ENCODE data around the gene NUP188.
A peak's percentile ranks its signal among the peaks of the same experiment; 100 is the strongest.
"Not testable (repeated sequence)": the region's sequence is repeated elsewhere in the genome, so short reads cannot be mapped to it uniquely, and the experiment has no call there.

Gene NUP188

DNA sequence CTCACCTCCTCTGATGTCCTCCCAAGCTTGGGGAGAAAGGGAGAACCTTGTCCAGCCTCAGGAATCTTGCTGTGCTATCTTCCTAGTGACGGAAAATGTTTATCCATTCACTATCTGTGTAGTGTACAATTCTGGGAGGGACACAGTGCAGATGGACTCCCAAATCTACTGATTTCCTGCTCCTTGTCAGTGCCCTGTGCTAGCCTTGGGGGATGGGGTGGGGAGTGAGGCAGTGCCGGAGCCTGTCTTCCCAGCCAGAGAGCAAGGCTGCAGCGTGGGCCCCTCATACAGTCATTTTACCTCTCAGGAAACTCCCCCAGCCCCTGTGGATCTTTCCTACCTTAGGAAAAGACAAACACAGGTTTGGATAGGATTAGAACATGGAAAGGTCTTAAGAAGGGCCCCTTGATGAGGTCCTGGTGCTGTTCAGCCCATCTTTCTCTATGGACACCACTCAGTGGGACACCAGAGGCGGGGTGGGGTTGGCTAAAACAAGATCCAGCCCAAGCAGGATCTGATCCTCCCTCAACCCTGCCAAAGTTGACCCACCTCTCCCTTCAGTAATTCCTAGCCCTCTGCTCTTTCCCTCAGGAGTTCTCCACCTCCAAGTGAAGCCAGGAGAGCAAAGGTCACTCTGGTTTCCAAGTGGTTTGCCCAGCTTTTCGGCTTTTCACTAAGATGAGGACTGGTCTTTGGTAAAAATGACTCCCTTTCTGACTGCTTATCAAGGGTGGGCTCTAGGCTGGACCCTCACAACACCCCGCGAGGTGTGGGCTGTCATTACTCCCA is 3.5 kb upstream of the NUP188 start:
- DNase-seq, result no peak

DNA sequence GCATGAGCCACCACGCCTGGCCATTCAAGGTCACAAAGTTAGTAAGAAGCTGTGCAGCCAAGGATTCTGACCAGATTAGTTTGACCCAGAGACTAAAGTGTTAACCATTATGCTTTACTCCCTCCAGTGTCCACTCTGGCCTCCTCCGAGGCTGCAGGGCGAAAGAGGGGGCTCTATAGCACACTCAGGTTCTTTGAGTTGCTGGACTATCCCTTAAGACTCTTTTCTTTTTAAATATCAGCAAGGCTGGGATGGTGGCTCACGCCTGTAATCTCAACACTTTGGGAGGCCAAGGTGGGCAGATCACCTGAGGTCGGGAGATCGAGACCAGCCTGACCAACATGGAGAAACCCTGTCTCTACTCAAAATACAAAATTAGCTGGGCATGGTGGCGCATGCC is 2.5 kb upstream of the NUP188 start:
- DNase-seq, result not testable (repeated sequence)

DNA sequence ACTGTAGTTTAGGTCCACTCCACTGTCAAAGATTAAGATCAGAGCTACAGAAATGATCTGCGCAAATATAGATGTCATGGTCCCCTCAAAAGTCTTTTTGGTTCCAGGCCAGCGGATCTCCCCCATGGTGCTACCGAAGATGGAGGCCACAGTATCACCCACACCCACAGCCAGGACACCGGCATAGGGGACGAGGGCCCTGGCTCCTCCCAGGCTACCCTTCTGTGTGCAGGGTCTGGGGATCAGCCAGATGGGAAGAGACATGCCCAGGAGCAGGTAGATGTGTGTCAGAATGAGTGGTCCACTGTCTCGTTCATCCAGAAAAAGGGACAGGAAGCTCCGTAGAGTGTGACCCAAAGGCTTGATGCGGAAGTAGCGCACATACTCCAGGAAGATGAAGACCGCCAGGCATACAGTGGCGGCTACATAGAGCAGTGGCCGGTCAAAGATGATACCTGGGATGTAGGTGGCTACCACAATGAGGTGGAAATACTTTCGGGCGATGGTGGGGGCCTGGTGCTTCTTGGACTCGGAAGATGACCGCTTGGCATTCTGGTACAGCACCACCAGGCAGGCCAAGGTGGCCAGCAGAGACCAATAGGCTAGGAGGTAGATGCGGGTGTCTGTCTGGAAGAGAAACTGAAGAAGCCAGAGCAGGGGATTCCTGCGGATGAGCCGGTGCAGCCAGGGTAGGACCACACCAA is 1.5 kb upstream of the NUP188 start:
- DNase-seq, result no peak

DNA sequence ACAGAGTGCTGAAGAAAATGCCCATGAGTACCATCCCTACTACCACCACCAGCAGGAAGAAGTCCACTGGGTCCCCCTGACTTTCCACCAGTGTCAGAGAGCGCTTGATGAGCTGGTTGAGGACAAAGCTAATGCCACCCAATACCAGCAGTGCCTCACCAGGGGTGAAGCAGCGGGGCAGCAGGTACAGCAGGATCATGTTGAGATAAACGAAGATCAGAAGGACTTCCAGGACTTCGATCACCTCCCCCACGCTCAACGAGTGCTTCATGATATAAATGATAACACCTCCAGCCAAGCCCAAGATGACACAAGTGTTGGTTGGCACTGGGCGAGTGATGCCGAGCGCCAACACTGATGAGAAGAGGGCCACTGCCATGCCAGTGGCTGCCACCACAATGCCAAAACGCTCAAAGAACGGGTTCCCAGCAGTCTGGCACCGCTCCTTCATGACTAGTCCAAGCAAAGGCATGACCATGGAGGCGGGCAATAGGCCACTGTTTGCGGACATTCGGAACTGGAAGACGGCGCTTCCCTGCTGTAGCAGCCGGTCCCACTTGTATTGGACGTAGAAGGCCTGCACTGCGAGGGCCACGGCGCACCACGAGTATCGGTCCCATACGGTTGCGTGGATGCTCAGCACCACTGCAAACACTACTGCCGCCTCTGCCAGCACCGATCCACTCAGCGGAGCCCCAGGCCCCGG is 775 bp upstream of the NUP188 start:
- no peak for DNase-seq

DNA sequence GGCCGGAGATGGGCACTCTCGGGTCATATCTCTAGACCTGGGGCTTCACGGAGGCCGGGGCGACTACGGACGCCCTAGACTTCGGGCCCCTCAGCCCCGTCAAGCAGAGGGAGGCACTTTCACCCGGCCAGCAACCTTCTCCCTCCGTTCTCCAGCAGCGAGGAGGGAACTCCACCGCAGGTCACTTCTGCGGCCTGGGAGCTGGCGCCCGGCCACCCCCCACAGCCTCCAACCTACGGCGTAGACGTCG is 297 bp upstream of the NUP188 start:
- no peak for DNase-seq

DNA sequence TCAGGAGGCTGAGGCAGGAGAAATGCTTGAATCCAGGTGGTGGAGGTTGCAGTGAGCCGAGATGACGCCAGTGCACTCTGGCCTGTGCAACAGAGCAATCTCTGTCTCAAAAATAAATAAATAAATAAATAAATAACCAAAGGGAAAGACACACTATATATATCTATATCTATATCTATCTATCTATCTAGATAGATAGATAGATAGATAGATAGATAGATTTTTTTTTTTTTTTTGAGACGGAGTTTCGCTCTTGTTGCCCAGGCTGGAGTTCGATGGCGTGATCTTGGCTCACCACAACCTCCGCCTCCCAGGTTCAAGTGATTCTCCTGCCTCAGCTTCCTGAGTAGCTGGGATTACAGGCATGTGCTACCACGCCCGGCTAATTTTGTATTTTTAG is 13.9 kb downstream of the NUP188 start:
- not testable (repeated sequence) for DNase-seq

DNA sequence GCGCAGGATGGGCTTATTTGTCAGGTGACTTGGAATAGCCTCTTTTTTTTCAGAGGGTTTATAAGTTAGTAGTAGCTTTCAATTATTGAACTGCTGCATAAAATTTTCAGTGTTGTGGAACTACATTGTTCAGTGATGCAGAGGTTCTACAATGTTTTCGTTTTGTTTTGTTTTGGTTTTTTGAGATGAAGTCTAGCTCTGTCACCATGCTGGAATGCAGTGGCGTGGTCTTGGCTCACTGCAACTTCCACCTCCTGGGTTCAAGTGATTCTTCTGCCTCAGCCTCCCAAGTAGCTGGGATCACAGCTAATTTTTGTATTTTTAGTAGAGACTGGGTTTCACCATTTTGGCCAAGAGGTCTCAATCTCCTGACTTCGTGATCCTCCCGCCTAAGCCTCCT is 22.0 kb downstream of the NUP188 start:
- no peak for DNase-seq

DNA sequence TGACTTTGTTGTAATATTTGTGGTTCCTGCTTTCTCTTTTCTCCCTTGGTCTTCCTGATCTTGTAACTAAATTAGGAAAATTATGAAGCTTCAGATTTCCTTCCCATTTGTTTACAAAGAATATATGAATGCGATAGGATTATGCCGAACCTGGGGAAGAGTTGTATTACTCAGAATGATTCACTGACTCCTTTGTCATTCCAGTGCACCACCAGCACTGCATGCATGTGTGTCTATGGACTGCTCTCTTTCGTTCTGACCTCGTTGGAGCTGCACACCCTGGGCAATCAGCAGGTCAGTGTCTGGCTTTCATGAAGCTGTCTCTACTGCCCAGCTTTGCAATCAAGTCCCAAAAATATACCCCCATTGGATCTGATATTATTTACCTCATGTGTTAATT is 25.5 kb downstream of the NUP188 start:
- DNase-seq, result no peak

DNA sequence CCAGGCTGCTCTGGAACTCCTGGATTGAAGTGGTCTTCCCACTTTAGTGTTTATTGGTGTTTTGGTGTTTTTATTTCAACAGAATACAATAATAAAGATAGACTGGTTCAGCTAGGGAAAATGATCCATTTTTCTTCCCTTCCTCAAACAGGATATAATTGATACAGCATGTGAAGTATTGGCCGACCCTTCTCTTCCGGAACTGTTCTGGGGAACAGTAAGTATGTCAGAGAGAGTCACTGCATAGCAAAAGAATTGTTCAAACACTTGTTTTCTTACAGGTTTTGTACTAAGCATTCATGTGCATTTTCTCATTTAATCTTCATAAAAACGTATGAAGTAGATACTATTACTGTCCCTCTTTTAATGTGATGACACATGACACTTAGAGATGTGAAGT is 31.6 kb downstream of the NUP188 start:
- no peak for DNase-seq

DNA sequence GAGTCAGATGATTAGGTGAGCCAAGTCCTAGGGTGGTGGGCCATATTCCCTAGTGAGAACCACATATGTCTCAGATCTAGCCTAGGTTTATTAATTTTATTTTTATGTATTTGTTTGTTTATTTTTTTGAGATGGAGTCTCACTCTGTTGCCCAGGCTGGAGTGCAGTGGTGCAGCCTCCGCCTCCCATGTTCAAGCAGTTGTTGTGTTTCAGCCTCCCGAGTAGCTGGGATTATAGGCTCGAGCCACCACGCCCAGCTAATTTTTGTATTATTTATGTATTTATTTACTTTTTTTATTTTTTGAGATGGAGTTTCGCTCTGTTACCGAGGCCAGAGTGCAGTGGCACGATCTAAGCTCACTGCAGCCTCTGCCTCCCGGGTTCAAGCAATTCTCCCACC is 36.0 kb downstream of the NUP188 start:
- DNase-seq, result no peak

DNA sequence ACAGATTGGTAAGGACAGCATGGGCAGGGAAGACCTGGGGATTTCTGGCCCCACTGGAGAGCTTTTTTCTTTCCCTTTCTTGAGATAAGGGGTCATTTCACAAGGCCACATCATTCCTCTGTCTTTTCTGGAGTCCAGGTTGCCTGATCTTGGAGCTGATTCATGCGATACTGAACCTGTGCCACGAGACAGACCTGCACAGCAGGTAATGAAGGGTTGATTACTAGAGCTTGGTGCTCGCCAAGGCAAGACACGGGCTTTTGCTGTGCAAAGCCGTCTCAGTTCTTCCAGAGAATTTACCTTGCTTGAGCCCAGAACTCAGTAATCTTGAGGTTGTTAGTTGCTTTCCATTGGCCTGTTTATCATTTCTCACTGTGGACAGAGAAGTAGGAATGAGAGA is 39.2 kb downstream of the NUP188 start:
- no peak for DNase-seq

DNA sequence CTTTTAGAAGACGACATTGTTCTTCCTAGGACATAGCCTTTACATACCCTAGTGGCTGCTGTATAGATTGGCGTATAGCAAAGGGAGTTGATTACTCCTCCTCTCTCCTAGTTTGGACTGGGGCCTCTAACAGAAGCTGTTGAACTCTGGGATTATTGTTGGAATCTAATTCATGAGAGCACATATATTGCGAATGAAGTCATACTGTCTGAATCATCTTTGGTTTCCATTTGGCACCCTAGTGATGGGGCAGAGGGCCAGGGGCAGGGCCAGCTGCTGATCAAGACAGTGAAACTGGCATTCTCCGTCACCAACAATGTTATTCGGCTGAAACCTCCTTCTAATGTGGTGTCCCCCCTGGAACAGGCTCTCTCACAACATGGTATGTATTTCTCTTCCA is 40.3 kb downstream of the NUP188 start:
- no peak for DNase-seq

DNA sequence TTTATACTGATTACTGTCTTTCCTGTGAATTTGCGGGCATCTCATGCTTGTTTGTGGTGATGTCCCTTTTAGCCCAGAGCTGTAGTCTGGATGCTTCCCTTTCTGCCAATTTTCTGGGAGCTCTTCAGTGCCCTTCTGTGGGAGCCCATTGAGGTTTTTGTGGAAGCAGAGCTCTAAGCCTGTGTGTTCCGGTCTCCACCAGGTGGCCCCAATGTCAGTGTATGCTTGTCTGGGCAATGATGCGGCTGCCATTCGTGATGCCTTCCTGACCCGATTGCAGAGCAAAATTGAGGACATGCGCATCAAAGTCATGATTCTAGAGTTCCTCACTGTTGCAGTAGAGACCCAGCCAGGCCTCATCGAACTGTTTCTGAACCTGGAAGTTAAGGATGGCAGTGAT is 45.5 kb downstream of the NUP188 start:
- DNase-seq, result no peak

DNA sequence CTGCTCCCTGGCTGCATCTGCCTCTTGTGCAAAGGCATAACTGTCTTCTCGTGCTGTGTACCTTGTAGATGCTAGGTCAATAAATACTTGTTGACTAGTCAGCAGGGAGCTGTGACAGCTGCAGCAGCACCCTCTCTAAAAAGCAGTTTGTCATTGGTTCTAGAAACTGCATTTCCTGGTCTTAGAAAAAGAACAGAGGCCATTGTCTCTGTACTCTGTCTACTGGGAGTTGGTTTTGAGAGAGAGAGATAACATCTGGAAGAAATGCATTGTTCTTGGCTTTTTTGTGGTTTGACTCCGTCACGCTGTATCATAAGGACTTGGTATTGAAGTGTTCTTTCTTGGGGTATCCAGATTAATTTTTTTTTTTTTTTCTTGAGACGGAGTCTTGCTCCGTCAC is 48.3 kb downstream of the NUP188 start:
- no peak for DNase-seq

DNA sequence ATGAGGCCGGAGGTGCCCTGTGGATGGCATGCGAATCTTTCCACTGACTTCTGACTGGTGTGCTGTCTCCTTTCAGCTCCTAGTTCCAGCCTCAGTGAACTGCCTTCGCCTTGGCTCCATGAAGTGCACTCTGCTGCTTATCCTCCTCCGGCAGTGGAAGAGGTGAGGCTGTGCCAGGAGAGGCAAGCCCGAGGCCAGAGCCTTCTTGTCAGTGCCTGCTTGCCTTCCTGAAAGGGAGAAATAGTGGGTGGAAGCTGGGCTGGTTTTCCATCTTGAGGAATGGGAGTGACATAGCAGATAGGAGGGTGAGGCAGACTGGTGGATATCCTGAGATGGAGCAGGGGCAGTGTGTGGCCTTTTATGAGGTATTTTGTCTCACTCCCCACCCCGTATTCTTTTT is 51.0 kb downstream of the NUP188 start:
- no peak for DNase-seq

DNA sequence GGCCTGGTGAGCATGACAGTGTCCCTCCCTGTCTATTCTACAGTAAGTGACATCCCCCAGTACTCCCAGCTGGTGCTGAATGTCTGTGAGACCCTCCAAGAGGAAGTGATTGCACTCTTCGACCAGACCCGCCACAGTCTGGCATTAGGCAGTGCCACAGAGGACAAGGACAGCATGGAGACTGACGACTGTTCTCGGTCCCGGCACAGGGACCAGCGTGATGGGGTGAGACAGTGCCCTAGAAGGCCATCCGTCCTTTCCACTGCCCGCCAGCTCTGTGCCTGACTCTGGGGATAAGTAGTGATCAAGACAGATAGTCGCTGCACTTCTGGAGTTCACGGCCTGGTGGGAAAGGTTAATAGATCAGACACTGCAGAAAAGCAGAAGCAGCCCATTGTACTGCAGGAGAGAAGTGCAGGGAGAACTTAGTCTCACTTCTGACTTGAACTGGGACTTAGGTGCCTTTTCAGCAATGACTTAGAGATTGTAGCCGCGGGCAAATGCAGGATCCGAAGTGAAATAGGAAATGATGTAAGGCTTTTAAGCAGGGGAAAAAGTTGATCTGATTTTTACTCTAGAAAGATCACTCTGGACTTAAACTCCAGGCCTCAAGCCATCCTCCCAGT is 52.2 kb downstream of the NUP188 start:
- DNase-seq, result no peak

DNA sequence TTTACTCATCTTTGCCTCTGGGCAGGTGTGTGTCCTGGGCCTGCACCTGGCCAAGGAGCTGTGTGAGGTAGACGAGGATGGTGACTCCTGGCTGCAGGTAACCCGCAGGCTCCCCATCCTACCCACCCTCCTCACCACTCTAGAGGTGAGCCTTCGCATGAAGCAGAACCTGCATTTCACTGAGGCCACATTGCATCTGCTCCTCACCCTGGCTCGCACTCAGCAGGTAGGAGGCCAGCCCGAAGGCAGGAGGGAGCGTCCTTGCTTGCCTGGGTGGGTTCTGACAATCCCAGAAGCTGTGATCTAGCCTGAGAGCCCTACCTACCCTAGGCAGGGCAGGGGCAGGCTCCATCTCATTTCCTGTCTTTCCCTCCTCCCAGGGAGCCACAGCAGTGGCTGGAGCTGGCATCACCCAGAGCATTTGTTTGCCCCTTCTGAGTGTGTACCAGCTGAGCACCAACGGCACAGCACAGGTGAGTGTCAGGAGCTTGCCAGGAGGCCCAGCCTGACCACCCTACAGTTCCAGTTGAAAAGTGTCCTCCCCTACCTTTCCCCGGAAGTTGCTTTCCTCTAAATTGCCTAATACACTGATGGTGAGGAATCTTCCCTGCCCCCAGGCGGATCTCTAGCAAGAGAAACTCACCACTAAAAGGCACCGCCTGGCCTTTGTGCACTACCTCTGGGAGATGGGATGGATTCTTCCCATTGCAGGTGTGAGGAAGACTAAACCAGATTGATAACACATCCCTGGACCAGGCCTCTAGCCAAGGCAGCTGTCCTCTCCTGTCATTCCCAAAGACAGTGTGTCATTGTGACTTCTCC is 54.2 kb downstream of the NUP188 start:
- no peak for DNase-seq

DNA sequence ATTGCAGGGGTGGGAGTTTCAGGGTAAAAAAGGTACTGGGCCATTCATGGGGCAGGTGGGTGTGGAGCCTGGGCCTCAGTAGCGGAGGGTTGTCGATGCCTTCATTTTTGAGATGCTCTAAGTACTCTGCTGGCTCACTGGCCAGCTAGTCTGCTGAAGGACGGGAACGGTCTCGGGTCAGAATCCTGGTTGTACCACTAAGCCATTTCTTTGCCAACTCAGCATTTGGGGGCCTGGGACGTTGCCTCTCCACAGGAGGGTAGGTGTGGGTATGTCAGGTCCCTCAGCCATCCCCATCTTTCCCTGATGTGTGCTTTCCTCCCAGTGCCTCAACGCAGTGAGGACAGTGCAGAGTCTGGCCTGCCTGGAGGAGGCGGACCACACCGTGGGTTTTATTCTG is 55.5 kb downstream of the NUP188 start:
- DNase-seq, result no peak

DNA sequence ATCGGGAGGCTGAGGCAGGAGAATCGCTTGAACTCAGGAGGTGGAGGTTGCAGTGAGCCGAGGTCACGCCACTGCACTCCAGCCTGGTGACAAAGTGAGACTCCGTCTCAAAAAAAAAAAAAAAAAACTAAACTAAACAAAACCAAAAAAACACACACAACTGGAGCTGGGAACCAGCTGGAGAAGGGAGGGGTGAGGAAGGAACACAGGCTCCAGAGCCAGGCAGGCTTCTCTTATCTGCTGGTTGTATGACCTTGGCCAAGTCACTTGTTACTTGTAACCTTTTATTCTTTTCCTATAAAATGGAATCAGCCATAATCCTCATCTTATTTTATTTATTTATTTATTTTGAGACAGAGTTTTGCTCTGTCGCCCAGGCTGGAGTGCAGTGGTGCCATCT is 56.7 kb downstream of the NUP188 start:
- not testable (repeated sequence) for DNase-seq

DNA sequence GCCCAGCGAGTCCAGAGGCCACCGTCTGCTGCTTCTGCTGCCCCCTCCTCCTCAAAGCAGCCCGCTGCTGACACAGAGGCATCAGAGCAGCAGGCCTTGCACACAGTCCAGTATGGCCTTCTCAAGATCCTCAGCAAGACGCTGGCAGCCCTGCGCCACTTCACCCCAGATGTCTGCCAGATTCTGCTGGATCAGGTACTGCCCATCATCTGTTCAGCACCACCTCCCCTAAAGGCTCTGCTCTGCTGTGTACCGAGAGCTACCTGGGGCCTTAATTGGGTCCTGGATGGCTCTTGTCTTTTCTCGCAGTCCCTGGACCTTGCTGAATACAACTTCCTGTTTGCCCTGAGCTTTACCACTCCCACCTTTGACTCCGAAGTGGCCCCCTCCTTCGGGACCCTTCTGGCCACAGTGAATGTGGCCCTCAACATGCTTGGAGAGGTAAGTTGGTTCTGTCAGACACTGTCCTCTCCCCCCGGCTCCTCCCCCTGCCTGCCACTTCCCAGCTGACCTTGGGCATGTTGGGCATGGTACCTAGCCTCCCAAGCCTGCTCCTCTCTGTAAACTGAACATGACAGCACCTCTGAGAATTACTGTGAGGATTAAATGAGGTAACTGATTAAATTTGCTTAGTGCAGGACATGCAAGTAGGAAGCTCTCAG is 58.0 kb downstream of the NUP188 start:
- DNase-seq, result no peak

DNA sequence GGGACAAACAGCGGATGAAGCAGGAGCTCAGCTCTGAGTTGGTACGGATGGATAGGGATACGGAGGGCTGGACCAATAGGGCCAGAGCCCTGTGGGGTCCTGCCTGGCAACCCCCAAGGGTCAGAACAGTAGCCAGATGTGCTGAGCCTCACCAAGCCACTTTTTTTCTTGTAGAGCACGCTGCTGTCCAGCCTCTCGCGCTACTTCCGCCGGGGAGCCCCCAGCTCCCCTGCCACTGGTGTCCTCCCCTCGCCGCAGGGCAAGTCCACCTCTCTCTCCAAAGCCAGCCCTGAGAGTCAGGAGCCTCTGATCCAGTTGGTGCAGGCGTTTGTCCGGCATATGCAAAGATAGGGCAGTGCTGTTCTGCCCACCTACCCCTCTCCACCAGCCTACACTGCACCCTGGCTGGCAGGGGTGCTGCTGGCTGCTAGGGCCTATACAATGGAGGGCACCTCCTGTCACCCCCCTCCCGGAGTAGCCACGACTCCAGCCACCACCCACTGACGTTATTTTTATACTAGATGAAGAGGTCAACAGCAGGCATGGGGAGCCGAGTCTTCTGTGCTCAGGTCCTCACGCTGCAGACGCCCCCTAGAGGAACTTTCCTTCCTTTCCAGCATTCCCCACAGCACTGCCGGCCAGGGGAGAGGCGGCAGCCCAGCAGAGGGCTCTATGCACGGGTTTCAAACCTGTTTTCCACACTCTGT is 59.0 kb downstream of the NUP188 start:
- peak; percentile 37 for DNase-seq

All from NCI-H748 treated with DMSO at 0.1 percent for 48 hours (cell line).